H9 (cell line): ENCODE measurements around the gene GSG1L. TPM values are rescaled to one million over a fixed set of nuclear protein-coding genes. Genes with fewer than 3 reads are reported as not detected.

Experiments
- DNase-seq: peaks from one replicate; pipeline ENCODE4 v3.0.0-alpha.2; 2017
- H2AFZ ChIP-seq: one replicate; pipeline ENCODE4 v1.6.1; 2013; ENCODE audit warnings: mild to moderate bottlenecking, low read length, control low read depth, moderate library complexity
- H2AK5ac ChIP-seq: 2 replicates; pipeline ENCODE4 v1.6.1; 2013; ENCODE audit warnings: low read length, control low read depth, mixed read lengths; ENCODE audit not compliant: insufficient read length
- H2BK120ac ChIP-seq: one replicate; pipeline ENCODE4 v1.6.1; 2013; ENCODE audit warnings: low read depth, mild to moderate bottlenecking, low read length, control low read depth, inconsistent platforms; ENCODE audit not compliant: poor library complexity, severe bottlenecking
- H2BK12ac ChIP-seq: 2 replicates; pipeline ENCODE4 v1.6.1; 2013; ENCODE audit warnings: low read length, control low read depth, mixed read lengths, low read depth; ENCODE audit not compliant: insufficient read length
- H2BK15ac ChIP-seq: 2 replicates; pipeline ENCODE4 v1.6.1; 2013; ENCODE audit warnings: low read depth, low read length, control low read depth
- H2BK20ac ChIP-seq: one replicate; pipeline ENCODE4 v1.6.1; 2013; ENCODE audit warnings: low read depth, mild to moderate bottlenecking, low read length, control low read depth, inconsistent platforms; ENCODE audit not compliant: poor library complexity, severe bottlenecking
- H2BK5ac ChIP-seq: 2 replicates; pipeline ENCODE4 v1.6.1; 2013; ENCODE audit warnings: low read length, control low read depth, mixed read lengths; ENCODE audit not compliant: insufficient read length
- H3K14ac ChIP-seq: 2 replicates; pipeline ENCODE4 v1.6.1; 2013; ENCODE audit warnings: low read length, control low read depth; ENCODE audit not compliant: insufficient read depth
- H3K18ac ChIP-seq: 2 replicates; pipeline ENCODE4 v1.6.1; 2013; ENCODE audit warnings: low read depth, mild to moderate bottlenecking, mixed read lengths, low read length, control low read depth; ENCODE audit not compliant: insufficient read length
- H3K23ac ChIP-seq: 2 replicates; pipeline ENCODE4 v1.6.1; 2013; ENCODE audit warnings: low read length, control low read depth, mixed read lengths, low read depth; ENCODE audit not compliant: insufficient read length
- H3K23me2 ChIP-seq: 2 replicates; pipeline ENCODE4 v1.6.1; 2013; ENCODE audit warnings: low read depth, mild to moderate bottlenecking, mixed read lengths, low read length, control low read depth; ENCODE audit not compliant: insufficient read length, poor library complexity, severe bottlenecking
- H3K27ac ChIP-seq: 2 replicates; pipeline ENCODE4 v1.5.1; 2013; ENCODE audit warnings: low read length, control low read depth, mixed read lengths, low read depth; ENCODE audit not compliant: insufficient read length
- H3K27me3 ChIP-seq: 2 replicates; pipeline ENCODE4 v1.6.1; 2013; ENCODE audit warnings: low read length, control low read depth, inconsistent platforms; ENCODE audit not compliant: insufficient read depth
- H3K4ac ChIP-seq: 2 replicates; pipeline ENCODE4 v1.6.1; 2013; ENCODE audit warnings: low read depth, mild to moderate bottlenecking, control low read depth, inconsistent platforms, low read length, moderate library complexity
- H3K4me1 ChIP-seq: 2 replicates; pipeline ENCODE4 v1.6.1; 2013; ENCODE audit warnings: low read length, control low read depth, inconsistent platforms; ENCODE audit not compliant: insufficient read depth
- H3K4me2 ChIP-seq: 2 replicates; pipeline ENCODE4 v1.6.1; 2013; ENCODE audit warnings: low read length, control low read depth, mixed read lengths; ENCODE audit not compliant: insufficient read length, insufficient read depth
- H3K56ac ChIP-seq: 2 replicates; pipeline ENCODE4 v1.6.1; 2013; ENCODE audit warnings: low read depth, mild to moderate bottlenecking, mixed read lengths, low read length, control low read depth; ENCODE audit not compliant: insufficient read length
- H3K79me1 ChIP-seq: 2 replicates; pipeline ENCODE4 v1.6.1; 2013; ENCODE audit warnings: low read depth, mild to moderate bottlenecking, moderate library complexity, low read length, control low read depth, inconsistent platforms; ENCODE audit not compliant: insufficient read depth, poor library complexity, severe bottlenecking
- H3K79me2 ChIP-seq: 2 replicates; pipeline ENCODE4 v1.6.1; 2013; ENCODE audit warnings: low read length, control low read depth, inconsistent platforms; ENCODE audit not compliant: insufficient read depth
- H3K9ac ChIP-seq: 2 replicates; pipeline ENCODE4 v1.6.1; 2013; ENCODE audit warnings: low read length, control low read depth, mixed read lengths; ENCODE audit not compliant: insufficient read length; ENCODE audit errors: extremely low read depth
- H3K9me3 ChIP-seq: one replicate; pipeline ENCODE4 v1.6.1; 2013; ENCODE audit warnings: low read depth, low read length, inconsistent platforms; ENCODE audit not compliant: control insufficient read depth
- H3T11ph ChIP-seq: one replicate; pipeline ENCODE4 v1.6.1; 2013; ENCODE audit warnings: mild to moderate bottlenecking, low read length, control low read depth, inconsistent platforms
- H4K20me1 ChIP-seq: one replicate; pipeline ENCODE4 v1.6.1; 2013; ENCODE audit not compliant: control insufficient read depth, insufficient read length, insufficient read depth
- H4K5ac ChIP-seq: 2 replicates; pipeline ENCODE4 v1.6.1; 2013; ENCODE audit warnings: low read depth, mild to moderate bottlenecking, mixed read lengths, low read length, control low read depth; ENCODE audit not compliant: insufficient read length
- H4K8ac ChIP-seq: replicated peaks from 2 replicates; pipeline ENCODE4 v1.6.1; 2013; ENCODE audit warnings: low read length, control low read depth, mixed read lengths, low read depth; ENCODE audit not compliant: insufficient read length
- H4K91ac ChIP-seq: 2 replicates; pipeline ENCODE4 v1.6.1; 2013; ENCODE audit warnings: low read depth, mild to moderate bottlenecking, moderate library complexity, mixed read lengths, low read length, control low read depth; ENCODE audit not compliant: insufficient read length
- H3K27ac Mint-ChIP-seq, 3 experiments: 2 replicates in 2 of 3; 3 replicates in 1 of 3; pipeline ENCODE4 v1.8.0; 2020 to 2021; ENCODE audit warnings: mixed read lengths in 3 of 3, mild to moderate bottlenecking in 1 of 3, moderate library complexity in 1 of 3
- H3K27me3 Mint-ChIP-seq: 2 replicates; pipeline ENCODE4 v1.8.0; 2021; ENCODE audit warnings: low read depth, mild to moderate bottlenecking, moderate library complexity, mixed read lengths
- H3K36me3 Mint-ChIP-seq, 3 experiments: 2 replicates in 2 of 3; 3 replicates in 1 of 3; pipeline ENCODE4 v1.8.0; 2020 to 2021; ENCODE audit warnings: low read depth in 3 of 3, mixed read lengths in 3 of 3; ENCODE audit not compliant: insufficient read depth in 1 of 3
- H3K4me1 Mint-ChIP-seq, 2 experiments: 2 replicates each; pipeline ENCODE4 v1.8.0; 2020; ENCODE audit warnings: mixed read lengths in 2 of 2
- H3K4me3 Mint-ChIP-seq, 2 experiments: 2 replicates in 1 of 2; 3 replicates in 1 of 2; pipeline ENCODE4 v1.8.0; 2020 to 2021; ENCODE audit warnings: mild to moderate bottlenecking in 2 of 2, mixed read lengths in 2 of 2, moderate library complexity in 1 of 2
- H3K9me3 Mint-ChIP-seq, 2 experiments: 2 replicates in 1 of 2; 3 replicates in 1 of 2; pipeline ENCODE4 v1.8.0; 2020; ENCODE audit warnings: mild to moderate bottlenecking in 2 of 2, mixed read lengths in 2 of 2, moderate library complexity in 1 of 2
- CTCF ChIP-seq: fragments of 200-600 bp; sonication (generic); conservative IDR thresholded peaks from 3 replicates; pipeline ENCODE4 v1.8.0; 2021; ENCODE audit warnings: antibody characterized with exemption, mild to moderate bottlenecking
- WGBS: extraction: QIAGEN DNeasy Blood & Tissue Kit; methylation state at CpG from one replicate; pipeline ENCODE4 v1.1.7; 2013; ENCODE audit warnings: missing lambda C conversion rate, low lambda C conversion rate, mixed read lengths; ENCODE audit not compliant: insufficient read length; ENCODE audit errors: extremely low coverage; 5-methylcytosine and 5-hydroxymethylcytosine counted together
- total RNA-seq: library from RNA; stranded (reverse); gene quantifications from 2 replicates; pipeline ENCODE4 v1.2.1, GENCODE V29; 2021

The GSG1L gene
- total RNA-seq, 1 experiment from 2014 or later: 0.35 TPM

- Histone ChIP-seq H4K91ac (no peak overlapping the region), H3K79me2 (no peaks in the 10 kb centered on the region), H3K4me1 (no peaks in the 10 kb centered on the region), H4K5ac (no peak overlapping the region), H3K4me2 (no peak overlapping the region), H3K14ac (no peak overlapping the region; the same call in 1 of the 2 replicates), H3K9ac (no peak overlapping the region), H3K4ac (no peak overlapping the region), H2AK5ac (no peak overlapping the region), H3K9me3 (no peaks in the 10 kb centered on the region), H3K79me1 (no peaks in the 10 kb centered on the region), H3K56ac (no peak overlapping the region), H2AFZ (no peak overlapping the region), H4K8ac (no peak overlapping the region), H2BK15ac (no peak overlapping the region), H3K23me2 (no peaks in the 10 kb centered on the region), H3T11ph (no peak overlapping the region), H2BK5ac (no peak overlapping the region), H2BK12ac (no peak overlapping the region), H3K27ac (no peak overlapping the region), H4K20me1 (no peaks in the 10 kb centered on the region), H3K18ac (no peak overlapping the region), H3K23ac (no peak overlapping the region), H2BK120ac (no peak overlapping the region), H3K27me3 (no peaks in the 10 kb centered on the region), H2BK20ac (no peak overlapping the region)
- H3K9me3 Mint-ChIP-seq: peaks cover 2 to 5% of the 10 kb centered on the region in 2 experiments; a peak in 3 of 5 replicates
- no peak overlapping the region for H3K27ac Mint-ChIP-seq
- WGBS: no CpG with 5 or more reads among the region's 27 CpGs
- no peak overlapping the region for H3K4me3 Mint-ChIP-seq
- H3K36me3 Mint-ChIP-seq: peaks cover 8 to 9% (median 8%) of the 10 kb centered on the region in 3 experiments; a peak in 6 of 7 replicates
- no peaks in the 10 kb centered on the region for H3K4me1 Mint-ChIP-seq
- no peak for DNase-seq
- TF ChIP-seq CTCF: no peak
- H3K27me3 Mint-ChIP-seq: no peaks in the 10 kb centered on the region
Observed at GRCh38 chr16:27769561-27770255, 293.8 kb downstream of the GSG1L start.
